GM19463 (cell line): ENCODE results near the gene HAO2.
"Not testable (repeated sequence)": the region's sequence is repeated elsewhere in the genome, so short reads cannot be mapped to it uniquely, and the experiment has no call there.

ENCODE experiments used
- ATAC-seq: cut with Tn5 transposase; IDR thresholded peaks from one replicate; pipeline ENCODE4 v1.9.1; 2021; ENCODE audit warnings: mild to moderate bottlenecking, moderate library complexity; ENCODE audit not compliant: unreplicated experiment

Gene HAO2

GRCh38 chr1:119376594-119376993 lies 8.0 kb downstream of the HAO2 start:
- ATAC-seq, result no peak

- not testable (repeated sequence) for ATAC-seq
Observed at GRCh38 chr1:119377594-119377993, 9.0 kb downstream of the HAO2 start.

GRCh38 chr1:119379117-119379516 lies 10.5 kb downstream of the HAO2 start:
- ATAC-seq, result no peak

GRCh38 chr1:119380304-119380703 lies 11.7 kb downstream of the HAO2 start:
- ATAC-seq, result no peak

DNA sequence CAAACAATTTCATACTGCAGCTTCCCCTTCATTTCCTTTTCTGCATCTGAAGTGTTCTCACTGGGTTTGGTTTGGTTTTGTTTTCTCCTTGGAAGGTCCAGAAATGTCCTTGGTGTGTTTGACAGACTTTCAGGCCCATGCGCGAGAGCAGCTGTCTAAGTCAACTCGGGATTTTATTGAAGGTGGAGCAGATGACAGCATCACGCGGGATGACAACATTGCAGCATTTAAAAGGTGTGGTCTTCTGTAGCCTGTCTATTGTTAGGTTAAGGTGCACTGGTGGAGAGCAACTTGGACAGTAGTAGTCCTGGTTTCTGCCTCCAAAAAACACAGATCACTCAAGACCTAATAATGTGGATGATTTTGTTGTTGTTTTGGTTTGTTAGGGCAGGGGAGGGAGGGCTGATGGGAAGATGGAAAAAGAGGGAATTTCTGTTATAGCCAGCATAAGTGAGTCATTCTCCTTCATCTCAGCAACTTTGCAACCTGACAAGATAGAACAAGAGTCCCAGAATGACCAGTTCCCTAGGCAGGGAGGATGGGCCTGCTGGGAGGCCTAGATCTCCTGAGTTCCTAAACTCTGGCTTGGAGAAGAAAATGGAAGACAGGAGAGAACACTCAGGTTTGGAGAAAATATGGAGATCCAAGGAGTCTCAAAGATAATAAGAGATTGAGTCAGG lies 12.5 kb downstream of the HAO2 start:
- no peak for ATAC-seq

- no peak for ATAC-seq
Observed at GRCh38 chr1:119384591-119384990, 16.0 kb downstream of the HAO2 start.

DNA sequence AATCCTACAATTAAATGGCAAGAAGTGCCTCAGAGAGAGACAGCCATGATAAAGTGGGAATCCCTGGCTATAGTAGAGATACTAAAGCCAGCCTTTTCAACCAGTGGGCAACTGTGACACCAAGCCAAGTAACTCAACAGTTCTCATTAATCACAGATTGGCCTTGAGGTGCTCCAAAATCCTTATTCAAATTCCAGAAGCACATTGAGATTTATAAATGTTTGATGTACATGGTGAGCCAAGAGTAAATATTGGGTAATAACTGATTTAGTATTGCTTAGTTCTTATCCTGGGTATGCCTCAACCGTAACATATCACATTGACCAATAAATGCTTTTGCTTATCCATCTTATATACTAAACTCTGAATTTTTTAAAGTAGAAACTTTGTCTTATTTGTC lies 17.1 kb downstream of the HAO2 start:
- ATAC-seq, result no peak

DNA sequence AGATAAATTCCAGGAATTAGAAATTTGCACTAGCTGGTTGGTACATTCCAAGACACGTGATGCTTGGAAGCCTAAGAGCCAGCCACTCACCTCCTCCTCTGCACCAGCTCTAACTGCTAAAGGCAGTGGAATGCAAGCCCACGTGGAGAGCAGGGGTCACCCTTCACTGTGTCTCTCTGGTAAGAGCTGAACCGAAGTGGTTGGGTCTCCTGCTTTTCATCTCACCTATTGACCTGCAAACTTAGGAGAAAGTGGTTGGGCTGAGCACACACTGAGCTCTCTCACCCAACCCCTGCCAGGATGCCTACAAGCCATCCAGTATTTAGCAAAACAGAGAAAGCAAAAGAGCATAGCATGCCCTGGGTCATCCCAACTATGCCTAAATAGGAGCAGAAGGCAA lies 19.3 kb downstream of the HAO2 start:
- ATAC-seq, result no peak

GRCh38 chr1:119388450-119388849 lies 19.9 kb downstream of the HAO2 start:
- no peak for ATAC-seq

- no peak for ATAC-seq
Observed at GRCh38 chr1:119390526-119390925, 21.9 kb downstream of the HAO2 start.

- ATAC-seq, result no peak
Observed at GRCh38 chr1:119391749-119392148, 23.2 kb downstream of the HAO2 start.

DNA sequence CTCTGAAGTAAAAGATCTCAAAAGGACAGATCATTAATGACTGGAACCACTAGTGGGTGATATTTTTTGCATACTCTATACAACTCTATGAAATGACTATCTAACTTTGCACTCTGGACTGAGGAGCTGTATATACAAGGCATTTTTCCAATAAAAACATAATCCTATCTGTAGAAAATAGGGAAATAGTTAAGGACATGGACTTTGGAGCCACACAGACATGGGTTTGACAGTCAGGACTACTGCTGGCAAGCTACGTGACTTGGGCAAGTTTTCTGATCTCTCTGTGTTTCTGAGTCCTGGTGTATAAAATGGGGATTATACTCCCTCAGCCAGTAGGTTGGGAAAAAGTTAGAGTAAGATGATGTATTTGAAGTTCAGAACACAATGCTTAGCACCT lies 25.5 kb downstream of the HAO2 start:
- ATAC-seq, result no peak

DNA sequence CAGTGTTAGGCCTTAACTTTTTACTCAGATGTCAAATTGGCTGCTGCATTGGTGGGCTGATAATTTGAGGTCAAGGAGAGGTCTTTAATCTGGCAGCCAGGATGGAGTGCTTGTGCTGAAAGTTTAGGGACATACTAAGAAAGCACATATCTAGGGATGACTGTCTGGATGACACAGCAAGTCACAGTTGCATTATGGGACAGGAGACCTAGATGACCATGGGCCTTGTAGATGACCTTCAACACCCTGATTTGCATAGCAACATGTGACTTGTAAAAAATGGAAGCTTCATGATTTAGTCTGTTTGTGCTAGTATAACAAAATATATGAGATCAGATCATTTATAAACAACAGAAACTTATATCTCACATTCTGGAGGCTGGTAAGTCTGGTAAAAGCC lies 28.4 kb downstream of the HAO2 start:
- ATAC-seq, result no peak

DNA sequence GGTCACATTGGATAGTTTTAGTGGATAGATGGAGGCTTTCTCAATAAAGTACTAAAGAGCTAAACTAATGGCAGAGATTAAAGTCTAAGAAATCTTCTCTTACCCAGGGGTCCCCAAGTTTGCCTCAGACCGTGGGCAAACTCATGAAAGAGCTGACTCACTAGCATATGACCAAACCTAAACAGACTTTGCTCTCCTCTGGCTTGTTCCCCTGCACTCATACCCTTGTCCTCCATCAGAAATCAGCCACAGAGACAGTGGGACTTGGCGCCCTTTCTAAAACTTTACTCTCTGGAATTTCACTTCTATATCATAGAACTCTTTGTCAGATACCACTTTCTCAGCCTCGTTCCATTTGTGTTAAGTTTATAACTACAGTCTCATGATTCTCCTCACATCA lies 29.4 kb downstream of the HAO2 start:
- ATAC-seq, result no peak

DNA sequence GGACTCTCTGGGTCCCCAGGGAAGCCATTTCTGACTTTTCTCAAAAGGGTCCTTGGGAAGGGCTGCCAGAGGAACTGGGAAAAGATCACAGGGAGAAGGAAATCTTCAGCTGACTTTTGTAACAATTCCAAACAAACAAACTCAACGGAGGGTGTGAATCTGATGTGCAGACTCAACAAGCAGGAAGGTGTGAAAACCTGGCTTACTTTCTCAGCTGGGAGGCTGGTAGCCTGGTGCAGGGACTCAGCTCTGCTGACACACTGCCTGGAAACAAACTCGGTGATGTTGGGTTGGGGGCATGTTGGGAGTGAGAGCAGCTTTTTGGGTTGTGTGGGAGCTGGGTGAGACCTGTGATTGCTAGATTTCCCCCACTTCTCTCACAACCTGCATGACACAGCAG lies 36.2 kb downstream of the HAO2 start:
- ATAC-seq, result no peak

- ATAC-seq, result no peak
Observed at GRCh38 chr1:119409731-119410130, 41.1 kb downstream of the HAO2 start.

- no peak for ATAC-seq
Observed at GRCh38 chr1:119410961-119411360, 42.4 kb downstream of the HAO2 start.

DNA sequence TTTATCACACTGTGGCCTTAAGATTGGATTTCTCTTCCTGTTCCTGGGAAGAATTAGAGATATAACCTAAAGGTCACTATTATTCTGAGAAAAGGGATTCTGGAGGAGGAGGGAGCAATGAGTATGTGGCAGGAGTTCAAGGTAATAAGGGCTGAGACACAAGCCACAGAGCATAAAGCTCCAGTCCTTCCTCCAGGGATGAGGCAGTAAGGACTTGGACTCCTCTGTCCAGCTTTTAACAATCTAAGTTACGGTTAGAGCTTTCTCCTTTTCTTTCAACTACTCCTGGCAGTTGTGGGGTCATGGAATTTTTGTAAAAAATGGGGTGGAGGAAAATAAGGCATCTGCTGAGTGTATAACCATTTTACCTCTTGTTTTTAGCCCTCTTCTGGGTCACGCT lies 46.4 kb downstream of the HAO2 start, which contains the start of gene HSD3B2:
HSD3B2 (plus strand) TSS at position 201 of the 400 bp plus-strand sequence. CDS start 270 bp downstream, outside the sequence.
- ATAC-seq, result no peak

GRCh38 chr1:119416006-119416640 lies 47.5 kb downstream of the HAO2 start:
- no peak for ATAC-seq

GRCh38 chr1:119419109-119419508 lies 50.5 kb downstream of the HAO2 start:
- ATAC-seq, result no peak

DNA sequence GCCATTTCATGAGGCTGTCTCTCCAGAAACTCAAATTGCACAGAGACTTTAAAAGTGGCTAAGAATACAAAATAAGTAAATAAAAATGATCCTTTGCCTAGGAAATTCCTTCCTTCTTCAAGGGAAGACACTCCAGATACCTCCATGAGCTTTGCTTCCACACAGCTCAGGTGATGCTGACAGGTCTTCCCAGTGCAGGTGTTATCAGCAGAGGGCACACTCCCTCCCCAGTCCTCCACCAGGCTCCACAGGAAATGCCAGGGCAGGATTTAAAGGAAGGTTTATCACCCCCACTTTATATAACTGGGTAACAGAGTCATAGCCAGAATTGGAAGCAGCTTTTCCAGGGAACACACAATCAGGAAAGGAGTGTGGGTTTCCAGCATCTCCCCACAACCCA lies 52.1 kb downstream of the HAO2 start:
- ATAC-seq, result no peak

GRCh38 chr1:119422631-119423030 lies 54.0 kb downstream of the HAO2 start:
- ATAC-seq, result no peak

DNA sequence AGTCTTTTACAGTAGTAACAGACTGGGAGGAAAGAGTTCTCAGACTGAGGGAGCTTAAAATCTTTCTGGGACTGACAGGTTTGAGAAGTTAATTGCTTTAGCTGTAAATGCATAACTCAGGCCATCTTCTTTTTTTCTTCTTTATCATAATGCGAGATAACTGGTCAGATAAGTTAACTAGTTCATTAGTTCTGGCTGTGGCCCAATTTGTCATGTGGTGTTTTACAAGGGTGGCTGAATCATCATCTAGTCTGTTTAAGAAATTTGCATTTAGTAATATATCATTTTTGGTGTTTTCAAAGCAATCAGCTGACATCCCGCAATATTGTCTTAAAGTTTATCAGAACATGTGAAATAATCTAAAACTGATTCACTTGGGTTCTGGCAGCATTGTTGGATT lies 60.4 kb downstream of the HAO2 start:
- no peak for ATAC-seq
